Loucy (cell line): ENCODE data around the gene PUM1.
"Not testable (repeated sequence)": the region's sequence is repeated elsewhere in the genome, so short reads cannot be mapped to it uniquely, and the experiment has no call there.

Experiments used
- EZH2phosphoT487 ChIP-seq: fragments of 200-600 bp; IDR thresholded peaks from 2 replicates; pipeline ENCODE4 v1.6.1; 2018; ENCODE audit warnings: antibody characterized with exemption, mild to moderate bottlenecking, moderate library complexity, borderline replicate concordance
- TF ChIP-seq, protein P1 (sequence below): fragments of 200-600 bp; sonication (generic); conservative IDR thresholded peaks from 2 replicates; pipeline ENCODE4 v1.5.1; 2014; ENCODE audit warnings: mild to moderate bottlenecking, antibody characterized with exemption, low read length

DNA sequence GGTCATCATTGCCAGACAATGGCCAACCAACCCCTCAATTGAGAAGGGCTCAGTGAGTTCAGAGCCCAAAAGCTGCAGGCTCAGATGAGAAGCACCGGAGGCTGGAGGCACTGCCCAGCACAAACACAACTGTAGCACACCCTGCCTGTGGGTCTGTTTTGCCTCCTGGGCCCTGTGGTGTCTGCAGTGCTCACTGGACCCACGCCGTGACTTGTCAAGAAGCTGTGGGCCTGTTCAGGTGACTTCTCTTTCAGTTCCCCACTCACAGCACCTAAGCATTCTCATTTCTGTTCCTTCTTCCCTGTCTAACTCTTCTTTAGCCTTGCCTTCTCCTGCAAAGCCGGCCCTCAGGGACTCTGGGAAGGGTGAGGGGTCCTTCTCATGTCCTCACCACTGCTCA is 129.8 kb downstream of the PUM1 start:
- TF ChIP-seq, protein P1, sequence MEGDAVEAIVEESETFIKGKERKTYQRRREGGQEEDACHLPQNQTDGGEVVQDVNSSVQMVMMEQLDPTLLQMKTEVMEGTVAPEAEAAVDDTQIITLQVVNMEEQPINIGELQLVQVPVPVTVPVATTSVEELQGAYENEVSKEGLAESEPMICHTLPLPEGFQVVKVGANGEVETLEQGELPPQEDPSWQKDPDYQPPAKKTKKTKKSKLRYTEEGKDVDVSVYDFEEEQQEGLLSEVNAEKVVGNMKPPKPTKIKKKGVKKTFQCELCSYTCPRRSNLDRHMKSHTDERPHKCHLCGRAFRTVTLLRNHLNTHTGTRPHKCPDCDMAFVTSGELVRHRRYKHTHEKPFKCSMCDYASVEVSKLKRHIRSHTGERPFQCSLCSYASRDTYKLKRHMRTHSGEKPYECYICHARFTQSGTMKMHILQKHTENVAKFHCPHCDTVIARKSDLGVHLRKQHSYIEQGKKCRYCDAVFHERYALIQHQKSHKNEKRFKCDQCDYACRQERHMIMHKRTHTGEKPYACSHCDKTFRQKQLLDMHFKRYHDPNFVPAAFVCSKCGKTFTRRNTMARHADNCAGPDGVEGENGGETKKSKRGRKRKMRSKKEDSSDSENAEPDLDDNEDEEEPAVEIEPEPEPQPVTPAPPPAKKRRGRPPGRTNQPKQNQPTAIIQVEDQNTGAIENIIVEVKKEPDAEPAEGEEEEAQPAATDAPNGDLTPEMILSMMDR: not testable (repeated sequence)
- TF ChIP-seq EZH2phosphoT487: not testable (repeated sequence)
